H1 (cell line): ENCODE results near the gene PPAT. TPM values are rescaled to one million over a fixed set of nuclear protein-coding genes. Genes with fewer than 3 reads are reported as not detected.
A peak's percentile ranks its signal among the peaks of the same experiment; 100 is the strongest.

Experiments
- CTCF ChIA-PET: fragments of 300-600 bp; sonication (Branson Sonifier 250); formaldehyde crosslinking; loops from one replicate; lab custom pipeline; 2021; ENCODE audit not compliant: partially characterized antibody; lab: Charles Lee
- POLR2A ChIA-PET: fragments of 300-600 bp; sonication (Branson Sonifier 250); formaldehyde crosslinking; loops from one replicate; lab custom pipeline; 2021; ENCODE audit warnings: inconsistent platforms; ENCODE audit not compliant: partially characterized antibody; lab: Charles Lee
- DNase-seq, 2 experiments: peaks; one replicate each; pipeline versions ENCODE4 v3.0.0 to v3.0.0-alpha.2; 2010 to 2022; ENCODE audit warnings: low spot score in 2 of 2, low read depth in 1 of 2, mixed read lengths in 1 of 2
- FAIRE-seq: peaks from 2 replicates; lab custom pipeline; 2011; peaks lifted over from hg19 to GRCh38; lab: Jason Lieb, UNC
- H2AFZ ChIP-seq: 2 replicates; pipeline ENCODE4 v1.8.1; 2012; ENCODE audit warnings: low read length, inconsistent platforms
- H2AK5ac ChIP-seq: 2 replicates; pipeline ENCODE4 v1.6.1; 2013; ENCODE audit warnings: low read depth, low read length
- H2BK120ac ChIP-seq: replicated peaks from 2 replicates; pipeline ENCODE3; 2013; ENCODE audit warnings: low read depth, low read length, inconsistent platforms
- H2BK12ac ChIP-seq: 2 replicates; pipeline ENCODE4 v1.6.1; 2013; ENCODE audit warnings: low read depth, low read length
- H2BK15ac ChIP-seq: 2 replicates; pipeline ENCODE4 v1.6.1; 2013; ENCODE audit warnings: low read length
- H2BK20ac ChIP-seq: 2 replicates; pipeline ENCODE4 v1.6.1; 2013; ENCODE audit warnings: low read length
- H2BK5ac ChIP-seq: 2 replicates; pipeline ENCODE4 v1.6.1; 2013; ENCODE audit warnings: low read depth, low read length
- H3K14ac ChIP-seq: 2 replicates; pipeline ENCODE4 v1.6.1; 2013; ENCODE audit warnings: inconsistent platforms; ENCODE audit not compliant: insufficient read length
- H3K18ac ChIP-seq: 2 replicates; pipeline ENCODE4 v1.6.1; 2013; ENCODE audit warnings: low read length; ENCODE audit errors: extremely low read depth
- H3K23ac ChIP-seq: 2 replicates; pipeline ENCODE4 v1.6.1; 2013; ENCODE audit warnings: inconsistent platforms; ENCODE audit not compliant: insufficient read length
- H3K23me2 ChIP-seq: 2 replicates; pipeline ENCODE4 v1.6.1; 2013; ENCODE audit warnings: low read depth, low read length
- H3K27ac ChIP-seq: 2 replicates; pipeline ENCODE4 v1.6.1; 2011; ENCODE audit warnings: low read depth, low read length, inconsistent platforms
- H3K27me3 ChIP-seq, 4 experiments: replicated peaks in 1 of 4; 1 replicate in 1 of 4; 2 replicates in 3 of 4; pipeline versions ENCODE4 v1.6.1 to v1.8.1; 2011 to 2013; ENCODE audit warnings: low read length in 3 of 4, mild to moderate bottlenecking in 3 of 4, inconsistent platforms in 2 of 4, mixed read lengths in 2 of 4, moderate library complexity in 1 of 4; ENCODE audit not compliant: control insufficient read depth in 3 of 4, insufficient read depth in 3 of 4; ENCODE audit errors: extremely low read depth in 1 of 4
- H3K36me3 ChIP-seq, 4 experiments: 2 replicates each; pipeline versions ENCODE4 v1.6.1 to v1.8.1; 2011 to 2013; ENCODE audit warnings: mild to moderate bottlenecking in 4 of 4, low read length in 3 of 4, moderate library complexity in 2 of 4, control low read depth in 1 of 4, inconsistent platforms in 1 of 4; ENCODE audit not compliant: insufficient read depth in 4 of 4, control insufficient read depth in 2 of 4
- H3K4ac ChIP-seq: replicated peaks from 2 replicates; pipeline ENCODE3; 2013; ENCODE audit warnings: low read length, low read depth, mixed read lengths, inconsistent platforms; ENCODE audit not compliant: insufficient read length
- H3K4me1 ChIP-seq, 4 experiments: replicated peaks in 1 of 4; 1 replicate in 1 of 4; 2 replicates in 3 of 4; pipeline versions ENCODE4 v1.6.1 to v1.8.1; 2011 to 2013; ENCODE audit warnings: low read length in 3 of 4, inconsistent platforms in 2 of 4, mixed read lengths in 1 of 4; ENCODE audit not compliant: insufficient read depth in 4 of 4, control insufficient read depth in 3 of 4
- H3K4me2 ChIP-seq, 2 experiments: 2 replicates each; pipeline versions ENCODE4 v1.6.1 to v1.8.1; 2011 to 2013; ENCODE audit warnings: low read depth in 2 of 2, low read length in 2 of 2, control low read depth in 1 of 2, inconsistent platforms in 1 of 2, mild to moderate bottlenecking in 1 of 2; ENCODE audit not compliant: insufficient read depth in 1 of 2
- H3K4me3 ChIP-seq, 4 experiments: fragments of 200-600, 300-600 bp in 1 of 4; sonication (generic), shearing (Covaris generic), sonication (Bioruptor Twin) in 1 of 4; 2 replicates each; pipeline versions ENCODE4 v1.5.1 to v1.8.1; 2011 to 2016; ENCODE audit warnings: low read length in 4 of 4, low read depth in 3 of 4, control low read depth in 2 of 4, inconsistent platforms in 2 of 4, mild to moderate bottlenecking in 2 of 4, mixed read lengths in 1 of 4, moderate library complexity in 1 of 4; ENCODE audit not compliant: insufficient read depth in 2 of 4; ENCODE audit errors: extremely low read depth in 1 of 4
- H3K56ac ChIP-seq: replicated peaks from 2 replicates; pipeline ENCODE3; 2013; ENCODE audit warnings: low read depth, mild to moderate bottlenecking, mixed read lengths, low read length, inconsistent platforms; ENCODE audit not compliant: insufficient read length
- H3K79me1 ChIP-seq: 2 replicates; pipeline ENCODE4 v1.6.1; 2013; ENCODE audit warnings: low read depth, low read length, control low read depth
- H3K79me2 ChIP-seq, 2 experiments: 2 replicates each; pipeline versions ENCODE4 v1.6.1 to v1.8.1; 2012 to 2013; ENCODE audit warnings: low read length in 2 of 2, mild to moderate bottlenecking in 2 of 2, inconsistent platforms in 1 of 2; ENCODE audit not compliant: insufficient read depth in 2 of 2, control insufficient read depth in 1 of 2
- H3K9ac ChIP-seq, 4 experiments: replicated peaks in 1 of 4; 1 replicate in 1 of 4; 2 replicates in 3 of 4; pipeline versions ENCODE4 v1.6.1 to v1.8.1; 2011 to 2013; ENCODE audit warnings: low read depth in 3 of 4, low read length in 3 of 4, control low read depth in 2 of 4, mild to moderate bottlenecking in 2 of 4, moderate library complexity in 2 of 4, inconsistent platforms in 1 of 4; ENCODE audit errors: extremely low read depth in 1 of 4
- H3K9me3 ChIP-seq, 2 experiments: 2 replicates each; pipeline versions ENCODE4 v1.6.1 to v1.8.1; 2012 to 2013; ENCODE audit warnings: mild to moderate bottlenecking in 2 of 2, moderate library complexity in 2 of 2, control low read depth in 1 of 2, inconsistent platforms in 1 of 2, low read depth in 1 of 2, low read length in 1 of 2, mixed read lengths in 1 of 2; ENCODE audit not compliant: insufficient read depth in 2 of 2
- H4K20me1 ChIP-seq, 2 experiments: replicated peaks in 1 of 2; 2 replicates each; pipeline versions ENCODE3 to v1.8.1; 2011 to 2013; ENCODE audit warnings: inconsistent platforms in 2 of 2, low read length in 2 of 2, mild to moderate bottlenecking in 1 of 2; ENCODE audit not compliant: insufficient read depth in 2 of 2, control insufficient read depth in 1 of 2
- H4K5ac ChIP-seq: 2 replicates; pipeline ENCODE4 v1.6.1; 2013; ENCODE audit warnings: low read length, low read depth, mixed read lengths, inconsistent platforms; ENCODE audit not compliant: insufficient read length
- H4K8ac ChIP-seq: 2 replicates; pipeline ENCODE4 v1.8.0; 2013; ENCODE audit warnings: mild to moderate bottlenecking, moderate library complexity, low read length, inconsistent platforms; ENCODE audit not compliant: insufficient read depth; ENCODE audit errors: extremely low read depth
- H4K91ac ChIP-seq: replicated peaks from 2 replicates; pipeline ENCODE3; 2013; ENCODE audit warnings: low read length, mixed read lengths, inconsistent platforms; ENCODE audit not compliant: insufficient read length
- ATF2 ChIP-seq: IDR thresholded peaks from 2 replicates; pipeline ENCODE4 v1.6.1; 2012; ENCODE audit warnings: low read length, inconsistent platforms
- BRCA1 ChIP-seq: IDR thresholded peaks from 2 replicates; pipeline ENCODE4 v1.6.1; 2012; ENCODE audit warnings: low read depth, low read length, improper control_type of control experiment
- CTBP2 ChIP-seq: IDR thresholded peaks from 2 replicates; pipeline ENCODE4 v1.7.0; 2011; ENCODE audit warnings: borderline replicate concordance, mild to moderate bottlenecking, moderate library complexity, mixed read lengths, low read length; ENCODE audit not compliant: insufficient read depth, insufficient read length
- FOSL1 ChIP-seq: IDR thresholded peaks from 2 replicates; pipeline ENCODE4 v1.6.1; 2011; ENCODE audit warnings: mild to moderate bottlenecking, low read depth, low read length, moderate library complexity; ENCODE audit not compliant: insufficient read depth
- TBP ChIP-seq: IDR thresholded peaks from 2 replicates; pipeline ENCODE4 v1.6.1; 2011; ENCODE audit warnings: low read depth, low read length, improper control_type of control experiment
- WGBS, 2 experiments: shearing (Covaris generic) in 1 of 2; methylation state at CpG; one replicate each; pipeline versions ENCODE4 v1.1.6 to v1.1.7; 2013 to 2015; ENCODE audit warnings: low lambda C conversion rate in 2 of 2, mixed read lengths in 2 of 2, inconsistent platforms in 1 of 2, low coverage in 1 of 2, missing lambda C conversion rate in 1 of 2; ENCODE audit not compliant: insufficient replicate concordance in 2 of 2, insufficient coverage in 1 of 2, insufficient read length in 1 of 2; ENCODE audit errors: extremely low coverage in 1 of 2, missing lambda C conversion rate in 1 of 2; 5-methylcytosine and 5-hydroxymethylcytosine counted together
- long read RNA-seq, 2 experiments: library from RNA in 1 of 2; library from capped mRNA in 1 of 2; stranded (forward); transcript quantifications; one replicate each; pipeline ENCODE4 v2.0.0, GENCODE V29; 2021; ENCODE audit warnings: inconsistent platforms in 1 of 2
- polyA minus RNA-seq, 3 experiments: library from RNA; depleted of rRNA, polyadenylated mRNA; stranded (reverse); fragments of >200 nt; gene quantifications; 1 replicate in 2 of 3; 2 replicates in 1 of 3; pipeline ENCODE4 v1.2.3, GENCODE V29; 2011
- polyA plus RNA-seq, 7 experiments: library from polyadenylated mRNA; depleted of rRNA in 3 of 7; stranded (reverse) in 5 of 7; unstranded in 2 of 7; fragments of >200 nt in 5 of 7; fragments of 200-250 nt in 2 of 7; gene quantifications; 1 replicate in 5 of 7; 2 replicates in 1 of 7; 4 replicates in 1 of 7; pipeline versions ENCODE4 v1.2.1 to v1.2.3, GENCODE V29; 2011 to 2013; ENCODE audit warnings: missing spikeins in 2 of 7, mixed read lengths in 2 of 7
- total RNA-seq: library from RNA; stranded (reverse); fragmentation: NEBNext Ultra II Directional; extraction: Animal tissue kit (Norgen Biotek cat#: 25700); gene quantifications from 2 replicates; pipeline ENCODE4 v1.2.1, GENCODE V29; 2021

PPAT gene
- total RNA-seq = 98.4 and 104 TPM in 2 replicates
- 15.6 and 24.5 TPM in 2 replicates for polyA plus RNA-seq (2011; rRNA removed)
- 30.2 TPM for polyA plus RNA-seq (2011; cell fraction: cytosol; rRNA removed)
- 17.9 TPM for polyA plus RNA-seq (2011; cell fraction: nucleus; rRNA removed)
- polyA plus RNA-seq (2012, experiment 1 of 2) = 40.1 to 85.5 TPM (median 49.6 TPM) in 4 replicates
- polyA plus RNA-seq (2012, experiment 2 of 2) = 4.1 TPM
- polyA plus RNA-seq (2013, experiment 1 of 2) = 44.6 TPM
- 43.8 TPM for polyA plus RNA-seq (2013, experiment 2 of 2)
- 36.1 and 42.1 TPM in 2 replicates for polyA minus RNA-seq (2011; rRNA and poly(A)+ RNA removed)
- 39.9 TPM for polyA minus RNA-seq (2011; cell fraction: cytosol; rRNA and poly(A)+ RNA removed)
- 36.2 TPM for polyA minus RNA-seq (2011; cell fraction: nucleus; rRNA and poly(A)+ RNA removed)
- long read RNA-seq, experiment 1, transcript PPAT-201 (11 exons, 3,682 nt) = major isoform, 25 of 85 reads
- long read RNA-seq, experiment 1, partial matches to known transcripts = 12 of 85 reads
- long read RNA-seq, experiment 1, other reads (novel, unspliced or antisense) = 48 of 85 reads
- long read RNA-seq, experiment 2, transcript PPAT-201 (11 exons, 3,682 nt) = major isoform, 47 of 124 reads
- long read RNA-seq, experiment 2, partial matches to known transcripts = 73 of 124 reads
- long read RNA-seq, experiment 2, other reads (novel, unspliced or antisense) = 4 of 124 reads

DNA sequence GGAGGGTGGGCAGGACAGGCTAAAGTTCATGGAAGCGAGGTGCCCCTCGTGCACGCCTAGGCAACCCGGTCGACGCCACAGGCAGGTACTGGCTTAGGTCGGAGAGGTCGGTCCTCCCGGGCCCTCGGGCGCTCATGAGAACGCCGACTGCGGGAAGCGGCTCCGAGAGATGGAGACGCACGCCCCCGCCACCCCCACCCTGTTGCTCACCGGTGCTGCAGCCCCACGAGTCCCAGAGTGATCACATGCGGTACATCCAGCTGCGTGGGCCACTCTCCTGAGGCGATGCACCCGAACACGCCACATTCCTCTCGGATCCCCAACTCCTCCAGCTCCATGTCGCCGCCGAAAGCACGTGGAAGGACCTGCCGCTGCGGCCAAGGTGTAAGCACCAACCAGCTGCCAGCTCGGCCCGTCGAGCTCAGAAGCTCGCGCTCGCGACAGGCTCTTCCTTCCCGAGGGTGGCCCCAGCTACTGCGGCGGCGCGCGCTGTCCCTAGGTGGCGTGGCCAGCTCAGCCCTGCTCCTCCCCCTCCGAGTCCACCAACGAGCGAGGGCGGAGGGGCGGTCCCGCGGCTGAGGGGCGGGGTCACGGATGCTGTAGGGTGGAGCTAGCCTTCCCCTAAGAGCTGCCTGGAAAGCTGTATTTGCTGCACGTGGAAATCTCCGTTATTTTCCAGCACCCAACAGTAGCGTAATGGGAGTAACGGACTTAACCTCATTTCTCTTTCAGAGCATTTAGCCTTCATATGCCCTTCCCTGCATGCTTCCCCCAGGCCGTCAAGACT is at the start of gene PPAT:
PPAT (minus strand) TSS at position 476 of the 787 bp plus-strand sequence; CDS start at position 338, 138 bp downstream.
- Histone ChIP-seq H3K4me2 (peak within 1 kb of the TSS; percentile 82 to 91), H4K20me1 (peaks cover 14% of the 10 kb centered on the region in 2 experiments), H3K4me1 (peaks cover 0 to 2% (median 1%) of the 10 kb centered on the region in 4 experiments; a peak in 5 of 7 replicates), H2AK5ac (peak within 1 kb of the TSS; percentile 84), H4K5ac (peak within 1 kb of the TSS; percentile 94), H2BK15ac (peak within 1 kb of the TSS; percentile 65; the same call in 1 of the 2 replicates), H3K23ac (no peak within 1 kb of the TSS), H2BK120ac (peak within 1 kb of the TSS; percentile 33), H3K4ac (peak within 1 kb of the TSS; percentile 91), H3K23me2 (peaks cover 15% of the 10 kb centered on the region), H2AFZ (peak within 1 kb of the TSS; percentile 81; the same call in 1 of the 2 replicates), H3K14ac (no peak within 1 kb of the TSS), H3K79me2 (peaks cover 52 to 92% of the 10 kb centered on the region in 2 experiments), H3K27ac (peak within 1 kb of the TSS; percentile 92), H3K79me1 (no peaks in the 10 kb centered on the region), H3K27me3 (no peaks in the 10 kb centered on the region), H3K9ac (peak within 1 kb of the TSS; percentile 88 to 98 (median 92)), H3K56ac (peak within 1 kb of the TSS; percentile 98), H3K36me3 (peaks cover 0 to 10% (median 0%) of the 10 kb centered on the region in 4 experiments; a peak in 1 of 8 replicates), H2BK5ac (peak within 1 kb of the TSS; percentile 95), H2BK20ac (no peak within 1 kb of the TSS), H3K4me3 (peak within 1 kb of the TSS; percentile 87 to 96 (median 90)), H2BK12ac (peak within 1 kb of the TSS; percentile 90), H3K18ac (peak within 1 kb of the TSS; percentile 97), H3K9me3 (no peaks in the 10 kb centered on the region), H4K8ac (peak within 1 kb of the TSS; percentile 93), H4K91ac (peak within 1 kb of the TSS; percentile 97)
- DNase-seq = peak; percentile 95 to 99
- ChIA-PET CTCF (interaction anchor here (0.7 to 3.3 kb wide), 7 partner anchors 10 to 402 kb away, joined by 3 to 16 read pairs (median 4); no protein-coding TSS in a partner anchor), POLR2A (interaction anchor here (0.8 to 7.7 kb wide), 22 partner anchors 10 to 542 kb away, joined by 3 to 121 read pairs (median 8); partner anchors contain the start of genes AASDH, ARL9, NOA1 and POLR2B)
- 0% methylated on average over 44 of the region's 61 CpGs; no CpG with 5 or more reads in 1 of the 2 experiments for WGBS, 2 experiments
- no peak for FAIRE-seq
- peak; percentile 72; the same call in 1 of the 2 replicates for TF ChIP-seq TBP
- TF ChIP-seq CTBP2 = no peak
- TF ChIP-seq ATF2 = no peak
- no peak for TF ChIP-seq FOSL1
- no peak for TF ChIP-seq BRCA1
